ENCODE results near the gene CELSR1.

- TF ChIP-seq EZH2 (IDR thresholded peaks at IDR 0.05; ENCODE audit: low read depth), result no peak
- TF ChIP-seq CTCF (conservative IDR thresholded peaks at IDR 0.05), result no peak
Measured at GRCh38 chr22:46380069-46380468, 157.4 kb downstream of the CELSR1 start.
